ENCODE measurements around the gene PPP1R36.

- TF ChIP-seq CTCF (IDR thresholded peaks at IDR 0.05; ENCODE audit: insufficient read depth, low read length, poor library complexity, severe bottlenecking), result no peak
- TF ChIP-seq EZH2phosphoT487 (conservative IDR thresholded peaks at IDR 0.05; ENCODE audit: low read length), result no peak
Measured at GRCh38 chr14:64502887-64503433, 46.8 kb upstream of the PPP1R36 start.
